CD4-positive, alpha-beta T cell treated with Interleukin-4 for 1 hour (primary cell): Measurements from ENCODE around the gene RDH8.
"Not testable (repeated sequence)": the region's sequence is repeated elsewhere in the genome, so short reads cannot be mapped to it uniquely, and the experiment has no call there.

ENCODE experiments used
- DNase-seq, 2 donors: peaks; one replicate each; pipeline ENCODE4 v3.0.0-alpha.2; 2020 to 2022

RDH8 gene

GRCh38 chr19:10006335-10006708 is 7.0 kb upstream of the RDH8 start:
- DNase-seq, result no peak

- DNase-seq, result no peak
These were observed 6.4 kb upstream of the RDH8 start for GRCh38 chr19:10006752-10007323.

GRCh38 chr19:10007371-10008183 is 5.7 kb upstream of the RDH8 start:
- DNase-seq, result no peak

- no peak for DNase-seq
These were observed 5.0 kb upstream of the RDH8 start for GRCh38 chr19:10008184-10008765.

GRCh38 chr19:10009714-10010224 is 3.5 kb upstream of the RDH8 start:
- DNase-seq, result no peak

GRCh38 chr19:10010247-10010691 is 3.0 kb upstream of the RDH8 start, which contains the start of gene COL5A3:
TSS of gene COL5A3 (minus strand) at chr19:10010504. CDS start at chr19:10010385, 119 bp downstream.
- DNase-seq, result no peak

GRCh38 chr19:10010939-10011338 is 2.3 kb upstream of the RDH8 start:
- DNase-seq, result no peak

GRCh38 chr19:10011974-10012373 is 1.3 kb upstream of the RDH8 start:
- no peak for DNase-seq

GRCh38 chr19:10013834-10014618 is 743 bp downstream of the RDH8 start:
- no peak for DNase-seq

GRCh38 chr19:10018263-10018662 is 5.0 kb downstream of the RDH8 start:
- no peak for DNase-seq

- no peak for DNase-seq
These were observed 5.5 kb downstream of the RDH8 start for GRCh38 chr19:10018786-10019185.

GRCh38 chr19:10019246-10019645 is 6.0 kb downstream of the RDH8 start:
- no peak for DNase-seq

GRCh38 chr19:10020851-10021250 is 7.6 kb downstream of the RDH8 start:
- DNase-seq, result no peak

GRCh38 chr19:10021446-10021845 is 8.2 kb downstream of the RDH8 start:
- no peak for DNase-seq

GRCh38 chr19:10021863-10022262 is 8.6 kb downstream of the RDH8 start:
- DNase-seq, result no peak

- DNase-seq, result not testable (repeated sequence)
These were observed 9.8 kb downstream of the RDH8 start for GRCh38 chr19:10023096-10023495.

- DNase-seq, result no peak
These were observed 13.5 kb downstream of the RDH8 start for GRCh38 chr19:10026744-10027143.

- DNase-seq, result peak; percentile 75 to 79
These were observed 14.1 kb downstream of the RDH8 start for GRCh38 chr19:10027158-10027997.

GRCh38 chr19:10033614-10034013 is 20.3 kb downstream of the RDH8 start:
- no peak for DNase-seq

GRCh38 chr19:10036601-10037071 is 23.4 kb downstream of the RDH8 start:
- no peak for DNase-seq

- DNase-seq, result no peak
These were observed 24.1 kb downstream of the RDH8 start for GRCh38 chr19:10037367-10037766.

- DNase-seq, result no peak
These were observed 24.5 kb downstream of the RDH8 start for GRCh38 chr19:10037809-10038208.
